GM12865 (cell line): Measurements from ENCODE around the gene GABRB1.

Source experiments
- DNase-seq: peaks from one replicate; pipeline ENCODE4 v3.0.0; 2010; ENCODE audit warnings: low read depth
- H3K4me3 ChIP-seq: 2 replicates; pipeline ENCODE4 v1.5.1; 2011; ENCODE audit warnings: mild to moderate bottlenecking, low read depth, low read length, control low read depth
- TF ChIP-seq, protein P1 (sequence below): IDR thresholded peaks from 2 replicates; pipeline ENCODE4 v1.5.1; 2011; ENCODE audit warnings: low read length, control low read depth, low read depth, inconsistent platforms; ENCODE audit not compliant: insufficient read depth; ENCODE audit errors: missing control alignments

The GABRB1 gene

DNA sequence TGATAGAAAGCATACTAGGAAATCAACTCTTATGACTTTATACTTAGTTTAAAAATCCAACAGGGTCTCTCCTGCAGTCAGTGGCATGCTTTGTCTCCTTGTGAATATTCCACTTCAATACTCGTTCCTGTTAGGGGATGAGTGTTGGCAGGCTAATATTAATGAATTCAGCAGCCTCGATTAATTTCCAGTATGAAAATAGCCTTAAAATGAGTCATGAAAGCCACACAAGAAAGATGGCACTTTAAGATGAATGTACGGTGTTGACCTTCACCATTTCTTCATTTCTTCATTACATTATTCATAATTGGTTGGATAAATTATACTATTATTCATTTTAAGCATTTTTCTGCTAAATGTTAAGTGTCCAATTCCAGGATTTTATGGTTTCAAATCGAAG lies 29.2 kb downstream of the GABRB1 start:
- TF ChIP-seq, protein P1, sequence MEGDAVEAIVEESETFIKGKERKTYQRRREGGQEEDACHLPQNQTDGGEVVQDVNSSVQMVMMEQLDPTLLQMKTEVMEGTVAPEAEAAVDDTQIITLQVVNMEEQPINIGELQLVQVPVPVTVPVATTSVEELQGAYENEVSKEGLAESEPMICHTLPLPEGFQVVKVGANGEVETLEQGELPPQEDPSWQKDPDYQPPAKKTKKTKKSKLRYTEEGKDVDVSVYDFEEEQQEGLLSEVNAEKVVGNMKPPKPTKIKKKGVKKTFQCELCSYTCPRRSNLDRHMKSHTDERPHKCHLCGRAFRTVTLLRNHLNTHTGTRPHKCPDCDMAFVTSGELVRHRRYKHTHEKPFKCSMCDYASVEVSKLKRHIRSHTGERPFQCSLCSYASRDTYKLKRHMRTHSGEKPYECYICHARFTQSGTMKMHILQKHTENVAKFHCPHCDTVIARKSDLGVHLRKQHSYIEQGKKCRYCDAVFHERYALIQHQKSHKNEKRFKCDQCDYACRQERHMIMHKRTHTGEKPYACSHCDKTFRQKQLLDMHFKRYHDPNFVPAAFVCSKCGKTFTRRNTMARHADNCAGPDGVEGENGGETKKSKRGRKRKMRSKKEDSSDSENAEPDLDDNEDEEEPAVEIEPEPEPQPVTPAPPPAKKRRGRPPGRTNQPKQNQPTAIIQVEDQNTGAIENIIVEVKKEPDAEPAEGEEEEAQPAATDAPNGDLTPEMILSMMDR = no peak
- no peak for DNase-seq
- no peak overlapping the region for H3K4me3 ChIP-seq

DNA sequence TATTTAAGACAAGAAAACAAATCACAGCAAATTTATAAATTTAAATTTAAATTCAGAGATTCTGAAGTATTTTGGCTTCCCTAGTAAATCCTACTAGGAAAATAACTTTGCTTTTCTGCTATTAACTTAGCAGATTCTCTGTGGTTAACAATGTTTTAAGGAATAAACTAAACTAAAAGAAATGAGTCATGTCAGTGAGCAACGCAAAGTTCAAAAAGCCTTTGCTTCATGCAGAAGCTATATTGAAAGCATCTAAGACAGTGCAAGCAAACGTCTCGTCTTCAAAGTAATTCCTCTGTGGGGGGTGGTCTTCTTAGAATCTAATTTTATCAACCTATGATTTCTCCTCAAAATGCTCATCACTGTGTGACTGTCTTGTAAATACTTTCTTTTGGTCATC lies 30.1 kb downstream of the GABRB1 start:
- no peak for DNase-seq
- H3K4me3 ChIP-seq = no peak overlapping the region
- TF ChIP-seq, protein P1 = no peak

DNA sequence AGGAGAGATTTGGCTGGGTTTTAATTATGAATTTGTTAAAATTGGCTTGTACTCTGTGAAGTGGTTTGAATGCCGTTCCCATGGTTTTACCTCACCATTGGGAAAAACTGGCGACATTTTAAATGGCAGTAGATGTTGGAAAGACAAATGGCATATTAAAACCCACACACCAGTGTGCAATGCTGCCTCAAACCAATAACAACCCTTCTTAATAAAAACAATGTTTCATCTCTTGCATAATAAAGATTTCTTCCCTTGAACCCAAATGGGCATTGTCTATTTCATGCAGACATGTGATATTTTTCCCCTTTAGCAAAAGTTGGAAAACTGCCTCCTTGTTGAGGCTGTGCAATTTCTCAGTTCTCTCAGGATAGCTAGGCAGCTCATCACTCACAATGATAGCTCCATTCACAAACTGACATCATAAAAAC lies 33.7 kb downstream of the GABRB1 start:
- TF ChIP-seq, protein P1 = no peak
- H3K4me3 ChIP-seq = no peak overlapping the region
- DNase-seq = no peak

DNA sequence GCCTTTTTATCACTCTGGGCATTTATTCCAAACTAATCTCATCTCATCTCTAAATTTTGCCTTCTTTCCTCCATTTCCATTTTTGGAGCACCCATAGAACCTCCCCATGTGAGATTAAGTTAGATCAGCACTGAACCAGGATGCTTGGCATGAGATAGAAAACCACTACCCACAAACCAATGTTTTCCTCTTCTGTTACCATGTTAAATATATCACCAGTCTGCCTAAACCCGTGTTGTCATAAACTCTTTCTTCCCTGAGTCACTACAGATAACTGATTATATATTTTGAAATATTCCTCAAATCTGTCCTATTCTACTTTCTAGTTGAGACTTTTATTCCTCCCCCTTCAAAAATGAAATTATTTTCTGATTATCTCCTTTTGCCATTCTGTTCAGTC lies 37.6 kb downstream of the GABRB1 start:
- H3K4me3 ChIP-seq = no peak overlapping the region
- no peak for DNase-seq
- TF ChIP-seq, protein P1 = no peak

DNA sequence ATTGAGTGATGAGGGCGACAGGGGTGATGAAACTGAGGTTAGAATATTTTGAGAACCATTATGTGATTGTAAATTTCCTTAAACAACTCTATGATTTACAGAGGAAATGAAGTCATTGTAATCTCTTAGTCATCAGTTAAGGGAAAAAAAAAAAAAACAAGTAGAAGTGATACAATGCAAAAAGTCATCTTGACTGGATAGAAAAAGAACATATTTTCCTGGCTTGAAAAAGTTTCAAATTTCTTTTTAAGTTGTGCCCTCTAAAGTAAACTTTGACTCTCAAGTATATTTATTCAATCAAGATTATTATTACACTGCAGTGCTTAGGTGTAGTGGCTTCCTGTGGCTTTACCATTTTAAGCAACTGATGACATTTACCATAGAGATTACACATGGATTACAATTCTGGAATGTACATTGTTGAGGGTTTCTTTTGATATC lies 40.6 kb downstream of the GABRB1 start:
- TF ChIP-seq, protein P1 = no peak
- DNase-seq = no peak
- H3K4me3 ChIP-seq = no peak overlapping the region

DNA sequence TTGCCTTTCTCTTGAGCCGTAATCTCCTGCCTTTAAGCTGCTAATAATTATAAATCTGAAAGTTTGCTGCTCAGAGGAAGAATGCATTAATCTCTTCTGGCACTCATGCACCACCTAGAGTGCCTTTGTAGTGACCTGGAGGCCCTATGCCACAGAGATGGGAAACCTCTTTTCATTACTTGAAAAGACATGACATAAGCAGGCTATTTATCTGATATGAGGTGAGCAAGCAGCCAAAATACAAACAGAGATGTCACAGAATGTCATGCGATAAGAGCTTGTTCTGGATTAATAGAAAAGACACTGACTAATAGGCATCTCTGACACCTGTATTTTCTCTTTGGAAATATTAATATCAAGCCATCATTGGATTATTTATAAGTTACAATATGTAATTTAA lies 42.3 kb downstream of the GABRB1 start:
- no peak for DNase-seq
- TF ChIP-seq, protein P1 = no peak
- H3K4me3 ChIP-seq = no peak overlapping the region

DNA sequence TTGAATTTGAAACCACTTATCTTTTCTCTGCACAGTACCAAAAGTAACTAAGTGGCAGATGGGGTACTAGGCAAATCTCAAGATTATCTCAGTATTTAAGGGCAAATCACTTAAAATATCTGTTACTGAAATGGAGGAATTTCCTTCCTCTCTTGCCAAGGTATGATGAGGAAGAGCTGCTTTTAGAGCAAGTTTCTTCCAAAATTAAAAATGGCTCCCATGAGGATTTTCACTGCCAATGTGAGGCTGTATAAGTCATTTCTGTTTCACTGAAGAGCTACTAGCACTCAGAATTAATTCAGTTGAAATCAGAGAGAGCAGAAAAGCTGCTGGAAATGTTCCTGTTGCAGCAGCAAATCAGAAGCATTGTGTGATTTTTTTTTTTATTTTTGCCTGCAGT lies 43.4 kb downstream of the GABRB1 start:
- DNase-seq = no peak
- H3K4me3 ChIP-seq = no peak overlapping the region
- TF ChIP-seq, protein P1 = no peak
